ENCODE measurements around the gene KL.

KL gene

DNA sequence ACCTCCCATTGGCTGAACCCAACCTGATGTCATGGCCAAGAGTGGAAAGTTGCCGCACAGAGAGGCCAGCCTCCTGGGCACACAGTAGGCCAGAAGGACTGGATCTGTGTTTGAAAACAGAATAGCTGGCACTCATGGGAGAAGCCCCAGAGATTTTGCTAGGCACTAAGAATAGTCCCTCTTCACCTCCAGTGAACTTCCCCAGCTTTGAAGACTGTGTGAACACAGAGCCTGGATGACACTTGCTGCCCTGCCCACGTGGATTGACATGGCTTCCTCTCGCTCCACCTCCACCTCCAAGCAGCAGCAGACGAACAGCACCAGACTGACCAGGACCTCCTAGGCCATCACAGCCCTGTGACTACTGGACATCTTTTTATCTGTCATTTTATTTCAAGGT lies 37.9 kb upstream of the KL start:
- Histone ChIP-seq H3K27ac (ENCODE audit: extremely low read depth, low read depth, low read length) (no peak overlapping the region), H3K4me1 (ENCODE audit: control insufficient read depth, insufficient read depth, low read length) (no peaks in the 10 kb centered on the region), H3K36me3 (ENCODE audit: control insufficient read depth in 2 of 2, insufficient read depth in 1 of 2, low read length in 2 of 2) (no peaks in the 10 kb centered on the region; a peak in 1 of 3 replicates), H3K4me3 (ENCODE audit: low read depth, low read length) (no peak overlapping the region), H3K9me3 (ENCODE audit: control insufficient read depth, insufficient read depth, low read depth, low read length) (no peaks in the 10 kb centered on the region)
- TF ChIP-seq ZNF266 (tag by site-specific recombination; IDR thresholded peaks at IDR 0.05; ENCODE audit: low read depth) (no peak), ZNF658 (tag by site-specific recombination; IDR thresholded peaks at IDR 0.05) (no peak), ZNF561 (tag by site-specific recombination; IDR thresholded peaks at IDR 0.05; ENCODE audit: borderline replicate concordance) (no peak), ZNF548 (tag by site-specific recombination; IDR thresholded peaks at IDR 0.05) (no peak), ZNF571 (tag by site-specific recombination; IDR thresholded peaks at IDR 0.05) (no peak), MYNN (tag by site-specific recombination; IDR thresholded peaks at IDR 0.05; ENCODE audit: borderline replicate concordance) (no peak), ZNF223 (tag by site-specific recombination; IDR thresholded peaks at IDR 0.05) (no peak), REPIN1 (tag by site-specific recombination; IDR thresholded peaks at IDR 0.05; ENCODE audit: low read depth) (no peak), ZNF24 (tag by site-specific recombination; IDR thresholded peaks at IDR 0.05) (no peak), ZNF76 (tag by site-specific recombination; IDR thresholded peaks at IDR 0.05; ENCODE audit: borderline replicate concordance, low read depth) (no peak), ZNF16 (tag by site-specific recombination; IDR thresholded peaks at IDR 0.05; ENCODE audit: low read depth) (no peak), ZNF423 (tag by site-specific recombination; IDR thresholded peaks at IDR 0.05) (no peak), ZFHX2 (tag by site-specific recombination; conservative IDR thresholded peaks at IDR 0.05) (no peak), EGR2 (tag by site-specific recombination; IDR thresholded peaks at IDR 0.05; ENCODE audit: low read depth) (no peak), ZNF416 (tag by site-specific recombination; IDR thresholded peaks at IDR 0.05) (no peak)
- TF ChIP-seq, protein P1, sequence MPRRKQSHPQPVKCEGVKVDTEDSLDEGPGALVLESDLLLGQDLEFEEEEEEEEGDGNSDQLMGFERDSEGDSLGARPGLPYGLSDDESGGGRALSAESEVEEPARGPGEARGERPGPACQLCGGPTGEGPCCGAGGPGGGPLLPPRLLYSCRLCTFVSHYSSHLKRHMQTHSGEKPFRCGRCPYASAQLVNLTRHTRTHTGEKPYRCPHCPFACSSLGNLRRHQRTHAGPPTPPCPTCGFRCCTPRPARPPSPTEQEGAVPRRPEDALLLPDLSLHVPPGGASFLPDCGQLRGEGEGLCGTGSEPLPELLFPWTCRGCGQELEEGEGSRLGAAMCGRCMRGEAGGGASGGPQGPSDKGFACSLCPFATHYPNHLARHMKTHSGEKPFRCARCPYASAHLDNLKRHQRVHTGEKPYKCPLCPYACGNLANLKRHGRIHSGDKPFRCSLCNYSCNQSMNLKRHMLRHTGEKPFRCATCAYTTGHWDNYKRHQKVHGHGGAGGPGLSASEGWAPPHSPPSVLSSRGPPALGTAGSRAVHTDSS (tag by site-specific recombination; IDR thresholded peaks at IDR 0.05): no peak
- TF ChIP-seq, protein P2, sequence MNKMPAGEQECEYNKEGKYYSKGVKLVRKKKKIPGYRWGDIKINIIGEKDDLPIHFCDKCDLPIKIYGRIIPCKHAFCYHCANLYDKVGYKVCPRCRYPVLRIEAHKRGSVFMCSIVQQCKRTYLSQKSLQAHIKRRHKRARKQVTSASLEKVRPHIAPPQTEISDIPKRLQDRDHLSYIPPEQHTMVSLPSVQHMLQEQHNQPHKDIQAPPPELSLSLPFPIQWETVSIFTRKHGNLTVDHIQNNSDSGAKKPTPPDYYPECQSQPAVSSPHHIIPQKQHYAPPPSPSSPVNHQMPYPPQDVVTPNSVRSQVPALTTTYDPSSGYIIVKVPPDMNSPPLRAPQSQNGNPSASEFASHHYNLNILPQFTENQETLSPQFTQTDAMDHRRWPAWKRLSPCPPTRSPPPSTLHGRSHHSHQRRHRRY (tag by site-specific recombination; IDR thresholded peaks at IDR 0.05): no peak
- ChIA-PET CTCF (no interaction called here), POLR2A (no interaction called here)

DNA sequence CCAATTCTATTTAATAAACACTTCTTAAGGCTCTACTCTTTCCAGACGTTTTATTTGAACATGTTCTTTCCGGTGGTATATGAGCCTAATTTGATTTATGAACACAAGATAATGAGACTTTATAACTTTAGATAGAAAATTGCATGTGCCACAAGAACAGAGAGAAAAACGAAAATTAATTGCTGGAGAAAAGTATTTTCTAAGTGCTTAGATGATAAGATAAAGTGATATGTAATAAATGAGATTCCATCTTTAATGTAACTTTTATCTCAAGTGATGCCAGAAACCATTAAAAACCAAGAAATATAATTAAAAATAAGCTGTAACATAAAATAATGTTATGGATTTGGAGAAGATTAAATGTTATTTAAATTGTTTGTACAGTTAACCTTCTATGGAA lies 33.2 kb upstream of the KL start:
- ChIA-PET CTCF (interaction anchor here (0.6 kb wide), 1 partner anchor 629 kb away, joined by 4 read pairs; no protein-coding TSS in a partner anchor), POLR2A (no interaction called here)
- Histone ChIP-seq H3K36me3 (ENCODE audit: control insufficient read depth in 2 of 2, insufficient read depth in 1 of 2, low read length in 2 of 2) (no peaks in the 10 kb centered on the region), H3K27ac (ENCODE audit: extremely low read depth, low read depth, low read length) (no peak overlapping the region), H3K4me1 (ENCODE audit: control insufficient read depth, insufficient read depth, low read length) (no peaks in the 10 kb centered on the region), H3K4me3 (ENCODE audit: low read depth, low read length) (no peak overlapping the region), H3K9me3 (ENCODE audit: control insufficient read depth, insufficient read depth, low read depth, low read length) (no peaks in the 10 kb centered on the region)
- TF ChIP-seq ZNF837 (tag by site-specific recombination; IDR thresholded peaks at IDR 0.05): no peak
- TF ChIP-seq ZNF10 (tag by site-specific recombination; IDR thresholded peaks at IDR 0.05): no peak

DNA sequence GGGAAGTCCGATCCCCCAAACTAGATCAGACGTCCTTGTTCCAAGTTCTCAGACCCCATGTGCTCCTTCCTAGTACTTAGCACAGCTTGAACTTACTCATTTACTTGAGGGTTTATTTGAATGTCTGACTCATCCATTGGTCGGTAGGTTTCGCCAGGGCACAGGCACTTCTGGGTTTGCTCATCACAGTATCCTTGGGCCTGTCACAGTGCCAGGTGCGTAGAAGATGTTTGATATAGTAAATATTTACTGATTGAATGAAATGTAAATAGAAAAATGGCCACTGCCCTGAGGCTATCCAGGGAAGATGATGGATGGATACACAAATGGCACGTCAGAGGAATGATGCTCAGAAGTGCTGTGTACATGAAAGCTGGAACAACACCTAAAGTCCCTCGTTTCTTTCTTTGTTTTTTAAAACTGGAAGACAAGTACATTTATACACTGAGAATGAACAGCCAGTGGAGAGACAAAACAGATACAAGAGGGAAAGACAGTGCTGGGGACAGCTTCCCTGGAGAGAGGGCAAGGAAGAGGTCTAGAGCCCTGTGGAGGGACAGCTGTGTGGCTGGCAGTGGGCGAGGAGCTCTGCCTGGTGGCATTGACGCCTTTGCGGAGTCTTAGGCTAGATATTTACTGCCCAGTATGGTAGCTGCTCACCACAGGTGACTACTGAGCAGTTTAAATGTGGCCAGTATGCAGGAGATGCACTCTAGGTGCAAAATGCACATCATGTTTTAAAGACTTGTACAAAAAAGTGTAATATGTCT lies 31.2 kb upstream of the KL start:
- Histone ChIP-seq H3K9me3 (ENCODE audit: control insufficient read depth, insufficient read depth, low read depth, low read length) (no peaks in the 10 kb centered on the region), H3K36me3 (ENCODE audit: control insufficient read depth in 2 of 2, insufficient read depth in 1 of 2, low read length in 2 of 2) (no peaks in the 10 kb centered on the region), H3K4me1 (ENCODE audit: control insufficient read depth, insufficient read depth, low read length) (no peaks in the 10 kb centered on the region), H3K27ac (ENCODE audit: extremely low read depth, low read depth, low read length) (no peak overlapping the region), H3K4me3 (ENCODE audit: low read depth, low read length) (no peak overlapping the region)
- ChIA-PET POLR2A (no interaction called here), CTCF (no interaction called here)
- TF ChIP-seq KLF1 (tag by site-specific recombination; IDR thresholded peaks at IDR 0.05) (no peak), ZNF239 (tag by site-specific recombination; IDR thresholded peaks at IDR 0.05) (no peak), ZNF169 (tag by site-specific recombination; IDR thresholded peaks at IDR 0.05) (no peak), ZNF350 (tag by site-specific recombination; IDR thresholded peaks at IDR 0.05) (no peak), GLI2 (tag by site-specific recombination; IDR thresholded peaks at IDR 0.05; ENCODE audit: borderline replicate concordance, low read depth) (no peak), ZNF23 (tag by site-specific recombination; IDR thresholded peaks at IDR 0.05; ENCODE audit: borderline replicate concordance) (no peak), ZNF747 (tag by site-specific recombination; IDR thresholded peaks at IDR 0.05) (no peak), ZNF114 (tag by site-specific recombination; IDR thresholded peaks at IDR 0.05) (no peak), ZNF302 (tag by site-specific recombination; IDR thresholded peaks at IDR 0.05; ENCODE audit: low read depth) (no peak), ZNF433 (tag by site-specific recombination; IDR thresholded peaks at IDR 0.05; ENCODE audit: low read depth) (no peak), ZNF548 (tag by site-specific recombination; IDR thresholded peaks at IDR 0.05) (no peak)
- TF ChIP-seq, protein P2 (tag by site-specific recombination; IDR thresholded peaks at IDR 0.05): no peak

Data from HEK293 (cell line).